Measurements from ENCODE around the gene SHC2.
"Not testable (repeated sequence)": the region's sequence is repeated elsewhere in the genome, so short reads cannot be mapped to it uniquely, and the experiment has no call there.

Gene SHC2

GRCh38 chr19:492091-492531 is 31.3 kb upstream of the SHC2 start:
- no peak for DNase-seq

DNA sequence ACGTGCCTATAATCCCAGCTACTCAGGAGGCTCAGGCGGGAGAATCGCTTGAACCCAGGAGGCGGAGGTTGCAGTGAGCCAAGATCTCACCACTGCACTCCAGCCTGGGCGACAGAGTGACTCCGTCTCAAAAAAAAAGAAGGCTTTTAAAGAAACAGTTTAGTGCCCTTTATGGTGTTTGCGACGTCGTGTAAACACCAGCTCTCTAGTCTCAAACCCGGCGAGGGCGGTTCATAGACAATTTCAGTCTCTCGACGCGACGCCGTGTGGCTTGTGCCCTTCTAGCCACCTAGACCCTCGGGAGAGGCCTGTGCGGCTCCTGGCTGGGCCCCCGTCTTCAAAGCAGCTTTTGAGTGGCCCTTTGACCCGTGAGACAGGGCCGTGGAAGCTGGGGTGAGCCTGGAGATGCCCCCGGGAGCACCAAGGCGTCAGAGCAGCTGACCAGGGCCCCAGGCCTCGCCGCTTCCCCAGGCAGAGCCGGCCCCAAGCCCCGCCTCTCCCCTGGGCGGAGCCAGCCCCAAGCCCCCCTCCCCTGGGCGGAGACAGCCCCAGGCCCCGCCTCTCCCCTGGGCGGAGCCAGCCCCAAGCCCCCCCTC is 30.4 kb upstream of the SHC2 start:
- no peak for DNase-seq

GRCh38 chr19:489418-490196 is 28.8 kb upstream of the SHC2 start:
- no peak for DNase-seq

GRCh38 chr19:488505-489417 is 27.9 kb upstream of the SHC2 start:
- peak; percentile 93 for DNase-seq

- no peak for DNase-seq
Measured at GRCh38 chr19:485583-486236, 24.9 kb upstream of the SHC2 start.

- no peak for DNase-seq
Measured at GRCh38 chr19:485077-485476, 24.2 kb upstream of the SHC2 start.

- no peak for DNase-seq
Measured at GRCh38 chr19:484494-484893, 23.7 kb upstream of the SHC2 start.

GRCh38 chr19:483332-484072 is 22.7 kb upstream of the SHC2 start:
- DNase-seq: no peak

DNA sequence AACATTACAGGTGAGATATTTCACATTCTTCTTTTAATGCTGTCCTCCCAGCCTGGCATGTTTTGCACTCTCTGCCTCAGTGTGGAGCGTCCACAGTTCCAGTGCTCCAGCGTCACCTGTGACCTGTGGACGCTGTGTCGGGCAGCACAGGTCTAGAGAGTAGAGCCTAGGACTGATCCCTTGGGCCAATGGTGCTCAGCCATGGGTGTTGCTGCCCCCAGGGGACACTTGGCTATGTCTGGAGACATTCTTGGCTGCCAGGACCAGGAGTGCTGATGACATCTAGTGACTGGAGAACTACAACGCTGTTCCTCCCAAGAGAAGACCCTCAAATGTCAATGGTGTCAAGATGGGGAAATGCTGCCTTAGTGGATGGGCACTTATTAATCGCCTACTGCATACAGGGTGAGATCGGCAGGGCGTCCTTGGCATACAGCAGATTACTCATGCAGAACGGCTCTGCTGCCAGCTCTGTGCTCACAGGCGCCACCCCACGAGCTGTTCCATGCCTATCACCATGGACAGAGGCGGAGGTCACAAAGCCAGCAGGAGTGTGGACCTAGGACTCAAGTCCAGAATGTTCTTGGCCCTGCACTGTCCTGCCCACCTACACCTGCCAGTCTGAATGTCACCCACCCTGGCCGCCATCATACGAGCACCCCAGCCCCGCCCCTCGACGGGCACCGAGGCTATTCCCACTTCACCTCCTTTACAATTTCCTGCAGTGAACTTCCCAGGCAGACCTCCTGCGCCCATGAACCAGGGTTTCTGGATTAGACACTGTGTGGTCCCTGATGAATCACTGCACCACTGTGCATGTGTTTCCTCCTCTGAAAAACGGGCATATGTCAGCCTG is 21.6 kb upstream of the SHC2 start:
- no peak for DNase-seq

DNA sequence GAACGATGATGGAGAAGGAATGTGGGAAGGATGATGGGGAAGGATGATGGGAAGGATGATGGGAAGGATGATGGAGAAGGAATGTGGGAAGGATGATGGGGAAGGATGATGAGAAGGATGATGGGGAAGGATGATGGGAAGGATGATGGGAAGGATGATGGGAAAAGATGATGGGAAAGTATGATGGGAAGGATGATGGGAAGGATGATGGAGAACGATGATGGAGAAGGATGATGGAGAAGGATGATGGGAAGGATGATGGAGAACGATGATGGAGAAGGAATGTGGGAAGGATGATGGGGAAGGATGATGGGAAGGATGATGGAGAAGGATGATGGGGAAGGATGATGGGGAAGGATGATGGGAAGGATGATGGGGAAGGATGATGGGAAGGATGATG is 20.3 kb upstream of the SHC2 start:
- DNase-seq: not testable (repeated sequence)

GRCh38 chr19:480016-480855 is 19.4 kb upstream of the SHC2 start:
- DNase-seq: peak; percentile 28

DNA sequence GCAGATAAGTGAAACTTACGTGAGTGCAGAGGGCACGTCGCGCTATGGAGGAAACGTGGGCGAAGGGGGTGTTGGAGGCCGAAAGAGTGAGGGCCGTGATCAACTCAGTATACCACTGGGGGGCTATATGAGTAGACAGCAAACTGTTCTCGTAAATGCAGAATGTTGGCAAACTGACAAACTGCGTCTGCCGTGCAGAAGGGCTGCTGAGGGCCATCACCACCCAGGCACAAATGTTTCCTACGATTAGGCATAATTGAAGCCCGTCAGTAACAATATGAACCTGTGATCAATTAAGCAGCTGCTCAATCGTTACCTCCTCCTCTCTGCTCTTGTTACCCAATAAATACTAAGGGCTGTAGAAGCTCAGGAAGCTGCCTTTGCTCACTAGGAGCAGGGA is 18.1 kb upstream of the SHC2 start:
- no peak for DNase-seq

- no peak for DNase-seq
Measured at GRCh38 chr19:478236-478903, 17.5 kb upstream of the SHC2 start.

DNA sequence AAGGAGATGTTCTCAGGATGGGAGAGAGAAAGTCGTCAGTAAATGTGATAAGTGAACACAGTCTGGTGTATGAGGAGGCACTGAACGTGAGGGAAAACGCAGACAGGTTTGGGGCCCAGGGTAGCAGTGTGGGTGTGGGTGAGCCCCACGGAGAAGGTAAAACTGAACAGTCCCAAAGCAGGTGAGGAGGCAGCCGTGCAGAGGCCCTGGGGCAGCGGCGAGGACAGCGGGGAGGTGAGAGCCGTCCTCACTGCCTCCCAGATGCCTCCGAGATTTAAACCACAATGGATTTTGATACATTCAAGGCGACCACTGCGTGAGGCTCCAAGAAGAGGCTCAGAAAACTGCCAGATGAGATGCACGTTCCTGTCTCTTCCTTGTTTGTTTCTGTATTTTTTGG is 14.5 kb upstream of the SHC2 start:
- DNase-seq: no peak

DNA sequence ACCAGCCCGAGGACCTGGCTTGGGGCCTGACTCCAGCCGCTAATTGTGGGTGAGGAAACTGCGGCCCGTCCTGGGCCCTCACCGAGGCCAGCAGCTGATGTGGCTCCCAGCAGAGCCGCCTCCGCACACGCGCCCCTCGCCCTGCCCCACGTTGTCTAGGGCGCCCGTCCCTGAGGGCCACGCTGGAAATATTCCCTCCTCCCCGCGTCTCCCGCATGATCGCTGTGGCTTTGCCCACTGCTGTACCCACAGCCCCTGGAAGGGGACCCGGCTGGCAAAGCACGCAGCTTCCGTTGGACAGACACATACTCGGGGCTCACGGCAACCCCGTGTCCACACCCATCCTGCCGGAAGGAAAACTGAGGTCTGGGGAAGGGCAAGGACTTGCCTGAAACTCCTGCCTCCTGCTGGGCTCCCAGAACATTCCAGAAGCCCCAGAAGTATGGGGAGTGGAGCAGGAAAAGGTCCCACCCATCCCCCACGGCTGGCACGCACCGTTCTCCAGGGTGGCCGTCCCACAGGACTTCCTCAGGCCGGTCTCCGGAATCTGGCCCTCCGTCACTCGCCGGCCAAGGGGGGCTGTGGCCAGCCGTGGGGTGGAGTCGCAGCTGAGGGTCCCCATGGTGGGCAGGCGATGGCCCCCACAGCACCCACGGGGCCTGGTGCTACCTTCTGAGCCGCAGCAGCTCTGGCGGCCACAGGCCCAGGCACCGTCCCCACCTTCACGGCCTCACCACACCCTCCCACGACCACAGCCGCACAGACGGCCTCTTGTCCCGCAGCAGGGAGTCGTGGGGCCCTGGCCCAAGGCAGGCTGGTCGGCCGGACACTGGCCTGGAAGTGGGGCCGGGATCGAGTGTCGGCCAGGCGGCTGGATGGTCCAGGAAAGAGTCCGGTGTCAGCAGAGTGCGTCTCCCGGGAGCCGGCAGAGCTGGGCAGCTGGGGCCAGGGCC is 13.6 kb upstream of the SHC2 start:
- DNase-seq: no peak

- DNase-seq: no peak
Measured at GRCh38 chr19:472005-472858, 11.4 kb upstream of the SHC2 start.

DNA sequence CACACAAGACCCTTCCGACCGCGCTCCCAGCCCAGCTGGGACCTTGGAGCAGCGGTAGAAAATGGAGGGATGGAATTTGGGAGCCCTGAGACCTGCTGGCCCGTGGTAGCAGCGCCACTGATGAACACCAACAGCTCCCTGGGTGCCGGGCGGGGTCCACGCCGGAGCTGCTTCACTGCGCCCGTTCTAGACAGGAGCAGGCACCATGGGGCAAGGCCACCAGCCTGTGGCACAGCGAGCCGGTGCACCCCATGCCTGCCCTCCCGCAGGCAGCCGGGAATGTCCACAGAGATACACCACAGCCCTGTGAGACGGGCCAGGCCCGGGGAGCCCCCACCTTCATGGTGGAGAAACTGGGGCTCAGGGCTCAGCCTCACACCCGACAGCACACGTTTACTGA is 9.9 kb upstream of the SHC2 start:
- DNase-seq: no peak

DNA sequence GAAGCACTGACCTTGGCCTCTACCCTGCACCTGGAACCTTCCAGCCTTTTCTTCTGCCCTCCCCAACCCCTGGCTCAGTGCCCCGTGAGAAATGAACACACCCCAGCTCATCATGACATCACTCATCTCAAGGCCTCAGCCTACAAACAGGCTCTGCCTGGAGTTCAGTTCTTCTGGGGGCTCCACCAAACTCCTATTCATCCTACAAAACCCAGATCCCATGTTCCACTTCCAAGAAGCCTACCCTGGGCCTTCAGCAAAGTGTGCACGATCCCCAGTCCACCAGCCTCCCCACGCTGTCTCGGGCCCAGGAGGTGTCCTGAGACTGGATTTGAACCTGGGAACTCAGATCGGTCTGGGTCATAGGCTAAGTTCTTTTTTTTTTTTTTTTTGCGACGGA is 9.0 kb upstream of the SHC2 start:
- no peak for DNase-seq

All from CD4-positive, alpha-beta T cell treated with Interleukin-4 for 4 hours (primary cell).